Stomach (tissue), 4 donors: Measurements from ENCODE around the gene CCDC6.

Experiments
- CTCF ChIP-seq, 7 experiments: fragments of 450-650 bp in 4 of 7; fragments of 200-600 bp in 3 of 7; sonication (generic) in 3 of 7; IDR thresholded peaks; one replicate each; pipeline ENCODE4 v1.5.1; 2016 to 2019; ENCODE audit warnings: antibody characterized with exemption in 7 of 7, control low read depth in 2 of 7, mild to moderate bottlenecking in 1 of 7
- POLR2AphosphoS5 ChIP-seq, 3 donors: sonication (generic); formaldehyde crosslinking; IDR thresholded peaks; one replicate each; pipeline ENCODE4 v1.6.1; 2016; ENCODE audit warnings: antibody characterized with exemption in 3 of 3

GRCh38 chr10:59857049-59857448 is 49.3 kb downstream of the CCDC6 start:
- TF ChIP-seq CTCF (IDR thresholded peaks at IDR 0.05) (no peak), POLR2AphosphoS5 (IDR thresholded peaks at IDR 0.05) (no peak)
